GM23248 (cell line): ENCODE data around the gene DHRS3. TPM values are rescaled to one million over a fixed set of nuclear protein-coding genes. Genes with fewer than 3 reads are reported as not detected.

ENCODE experiments used
- DNase-seq: peaks from one replicate; pipeline ENCODE4 v3.0.0-alpha.2; 2015
- H2AFZ ChIP-seq: fragments of 200-600 bp; sonication (generic); 2 replicates; pipeline ENCODE4 v1.6.1; 2016; ENCODE audit warnings: antibody characterized with exemption
- H3F3A ChIP-seq: fragments of 200-600 bp; sonication (generic); 2 replicates; pipeline ENCODE4 v1.6.1; 2016; ENCODE audit warnings: mild to moderate bottlenecking, antibody characterized with exemption, mixed run types; ENCODE audit not compliant: insufficient read depth
- H3K27ac ChIP-seq: fragments of 200-600 bp; sonication (generic); 2 replicates; pipeline ENCODE4 v1.5.1; 2016; ENCODE audit warnings: mild to moderate bottlenecking
- H3K27me3 ChIP-seq: fragments of 200-600 bp; sonication (generic); replicated peaks from 2 replicates; pipeline ENCODE4 v1.6.1; 2016; ENCODE audit warnings: mild to moderate bottlenecking; ENCODE audit not compliant: insufficient read depth
- H3K36me3 ChIP-seq: fragments of 200-600 bp; sonication (generic); 2 replicates; pipeline ENCODE4 v1.6.1; 2016; ENCODE audit warnings: low read depth, mild to moderate bottlenecking
- H3K4me1 ChIP-seq: fragments of 200-600 bp; sonication (generic); 2 replicates; pipeline ENCODE4 v1.6.1; 2016; ENCODE audit warnings: mild to moderate bottlenecking; ENCODE audit not compliant: insufficient read depth
- H3K4me2 ChIP-seq: fragments of 200-600 bp; sonication (generic); one replicate; pipeline ENCODE4 v1.6.1; 2016; ENCODE audit warnings: mild to moderate bottlenecking; ENCODE audit not compliant: unreplicated experiment
- H3K4me3 ChIP-seq: fragments of 200-600 bp; sonication (generic); 2 replicates; pipeline ENCODE4 v1.5.1; 2016; ENCODE audit warnings: mild to moderate bottlenecking
- H3K79me2 ChIP-seq: fragments of 200-600 bp; sonication (generic); 2 replicates; pipeline ENCODE4 v1.6.1; 2016; ENCODE audit warnings: mild to moderate bottlenecking; ENCODE audit not compliant: insufficient read depth
- H3K9ac ChIP-seq: fragments of 200-600 bp; sonication (generic); 2 replicates; pipeline ENCODE4 v1.6.1; 2016; ENCODE audit warnings: mild to moderate bottlenecking
- H3K9me2 ChIP-seq: fragments of 200-600 bp; sonication (generic); 2 replicates; pipeline ENCODE4 v1.6.1; 2016; ENCODE audit warnings: mixed run types, mild to moderate bottlenecking, moderate library complexity; ENCODE audit not compliant: insufficient read depth
- H3K9me3 ChIP-seq: fragments of 200-600 bp; sonication (generic); one replicate; pipeline ENCODE4 v1.6.1; 2017; ENCODE audit warnings: low read depth
- H4K20me1 ChIP-seq: fragments of 200-600 bp; sonication (generic); 2 replicates; pipeline ENCODE4 v1.6.0; 2016; ENCODE audit not compliant: insufficient read depth
- EZH2 ChIP-seq: fragments of 200-600 bp; sonication (generic); IDR thresholded peaks from 2 replicates; pipeline ENCODE4 v1.6.1; 2018; ENCODE audit warnings: antibody characterized with exemption, mild to moderate bottlenecking; ENCODE audit not compliant: insufficient read depth, poor library complexity, severe bottlenecking
- EZH2phosphoT487 ChIP-seq: fragments of 200-600 bp; sonication (generic); IDR thresholded peaks from 2 replicates; pipeline ENCODE4 v1.6.1; 2018; ENCODE audit warnings: antibody characterized with exemption, moderate library complexity, mild to moderate bottlenecking, low read depth; ENCODE audit not compliant: insufficient read depth
- WGBS, 2 experiments: methylation state at CpG; one replicate each; pipeline ENCODE4 v1.1.6; 2015 to 2017; ENCODE audit warnings: low lambda C conversion rate in 2 of 2, low coverage in 1 of 2; ENCODE audit errors: missing lambda C conversion rate in 2 of 2; 5-methylcytosine and 5-hydroxymethylcytosine counted together
- in situ Hi-C: fragments of 300-500 bp; cut with MboI; formaldehyde crosslinking; loops from 2 replicates; pipeline ENCODE4 v1.15.0; 2020
- polyA plus RNA-seq: library from polyadenylated mRNA; unstranded; fragments of >200 nt; fragmentation: Nextera tagmentation; extraction: Ambion mirVana; gene quantifications from 2 replicates; pipeline ENCODE4 v1.2.1, GENCODE V29; 2016
- total RNA-seq: library from RNA; depleted of rRNA; stranded (reverse); fragments of >200 nt; shearing (Covaris generic); gene quantifications from 2 replicates; pipeline ENCODE4 v1.2.3, GENCODE V29; 2014

Gene DHRS3
- total and polyA plus RNA-seq, 2 experiments from 2014 or later, result 55.2 to 120 TPM

GRCh38 chr1:12536023-12536639 lies 81.9 kb downstream of the DHRS3 start:
- in situ Hi-C loops, result no loop called here
- Histone ChIP-seq H3K27ac (no peak overlapping the region), H3K9me2 (no peaks in the 10 kb centered on the region), H3K9me3 (no peaks in the 10 kb centered on the region), H3K4me1 (peaks cover 5% of the 10 kb centered on the region; the same call in 1 of the 2 replicates), H3F3A (no peaks in the 10 kb centered on the region; the same call in 1 of the 2 replicates), H3K27me3 (no peaks in the 10 kb centered on the region), H3K9ac (no peak overlapping the region), H3K4me2 (no peak overlapping the region), H3K79me2 (no peaks in the 10 kb centered on the region), H3K4me3 (no peak overlapping the region), H2AFZ (no peak overlapping the region), H3K36me3 (no peaks in the 10 kb centered on the region), H4K20me1 (no peaks in the 10 kb centered on the region)
- TF ChIP-seq EZH2phosphoT487 (no peak), EZH2 (no peak)
- 83 to 91% methylated on average over 1 of the region's 1 CpG for WGBS, 2 experiments
- DNase-seq, result no peak

GRCh38 chr1:12532405-12533315 lies 85.3 kb downstream of the DHRS3 start:
- peaks cover 7% of the 10 kb centered on the region for H3K4me1 ChIP-seq
- H3K4me3 ChIP-seq, result no peak overlapping the region
- H3K79me2 ChIP-seq, result no peaks in the 10 kb centered on the region
- no peaks in the 10 kb centered on the region for H3K9me3 ChIP-seq
- H4K20me1 ChIP-seq, result no peaks in the 10 kb centered on the region
- H2AFZ ChIP-seq, result no peak overlapping the region
- no peak for DNase-seq
- no peaks in the 10 kb centered on the region for H3K27me3 ChIP-seq
- H3K4me2 ChIP-seq, result no peak overlapping the region
- TF ChIP-seq EZH2phosphoT487 (no peak), EZH2 (no peak)
- no peak overlapping the region for H3K9ac ChIP-seq
- no peaks in the 10 kb centered on the region for H3K9me2 ChIP-seq
- in situ Hi-C loops, result no loop called here
- no peak overlapping the region for H3K27ac ChIP-seq
- no peaks in the 10 kb centered on the region for H3K36me3 ChIP-seq
- WGBS, 2 experiments, result 89 to 94% methylated on average over 19 of the region's 19 CpGs
- no peaks in the 10 kb centered on the region for H3F3A ChIP-seq

- Histone ChIP-seq H3K9me2 (no peaks in the 10 kb centered on the region), H3K4me3 (no peak overlapping the region), H3K79me2 (no peaks in the 10 kb centered on the region), H4K20me1 (no peaks in the 10 kb centered on the region), H3K36me3 (no peaks in the 10 kb centered on the region), H3K9me3 (no peaks in the 10 kb centered on the region), H3K4me2 (no peak overlapping the region), H3K9ac (no peak overlapping the region), H2AFZ (no peak overlapping the region), H3F3A (no peaks in the 10 kb centered on the region), H3K27ac (no peak overlapping the region), H3K27me3 (no peaks in the 10 kb centered on the region), H3K4me1 (peaks cover 7% of the 10 kb centered on the region)
- in situ Hi-C loops, result no loop called here
- DNase-seq, result no peak
- 100% methylated on average over 1 of the region's 1 CpG for WGBS, 2 experiments
- TF ChIP-seq EZH2phosphoT487 (no peak), EZH2 (no peak)
Measured at GRCh38 chr1:12531179-12531499, 86.9 kb downstream of the DHRS3 start.

- in situ Hi-C loops, result no loop called here
- TF ChIP-seq EZH2 (no peak), EZH2phosphoT487 (no peak)
- DNase-seq, result no peak
- no peak overlapping the region for H3K4me2 ChIP-seq
- H3K27me3 ChIP-seq, result no peaks in the 10 kb centered on the region
- H3K9me2 ChIP-seq, result no peaks in the 10 kb centered on the region
- no peaks in the 10 kb centered on the region for H3K79me2 ChIP-seq
- no peak overlapping the region for H2AFZ ChIP-seq
- no peaks in the 10 kb centered on the region for H3K36me3 ChIP-seq
- no peak overlapping the region for H3K4me3 ChIP-seq
- 90 to 92% methylated on average over 11 of the region's 11 CpGs for WGBS, 2 experiments
- H4K20me1 ChIP-seq, result no peaks in the 10 kb centered on the region
- no peak overlapping the region for H3K27ac ChIP-seq
- no peaks in the 10 kb centered on the region for H3F3A ChIP-seq
- peaks cover 7% of the 10 kb centered on the region for H3K4me1 ChIP-seq
- no peak overlapping the region for H3K9ac ChIP-seq
- H3K9me3 ChIP-seq, result no peaks in the 10 kb centered on the region
Measured at GRCh38 chr1:12530462-12531178, 87.4 kb downstream of the DHRS3 start.
